Activated CD4-positive, alpha-beta T cell treated with anti-CD3 and anti-CD28 coated beads, Interleukin-2, amount 50 U/mL, for 1 hour (primary cell): ENCODE results near the gene GMEB2.

Source experiments
- DNase-seq: peaks from one replicate; pipeline ENCODE4 v3.0.0-alpha.2; 2020

The GMEB2 gene

DNA sequence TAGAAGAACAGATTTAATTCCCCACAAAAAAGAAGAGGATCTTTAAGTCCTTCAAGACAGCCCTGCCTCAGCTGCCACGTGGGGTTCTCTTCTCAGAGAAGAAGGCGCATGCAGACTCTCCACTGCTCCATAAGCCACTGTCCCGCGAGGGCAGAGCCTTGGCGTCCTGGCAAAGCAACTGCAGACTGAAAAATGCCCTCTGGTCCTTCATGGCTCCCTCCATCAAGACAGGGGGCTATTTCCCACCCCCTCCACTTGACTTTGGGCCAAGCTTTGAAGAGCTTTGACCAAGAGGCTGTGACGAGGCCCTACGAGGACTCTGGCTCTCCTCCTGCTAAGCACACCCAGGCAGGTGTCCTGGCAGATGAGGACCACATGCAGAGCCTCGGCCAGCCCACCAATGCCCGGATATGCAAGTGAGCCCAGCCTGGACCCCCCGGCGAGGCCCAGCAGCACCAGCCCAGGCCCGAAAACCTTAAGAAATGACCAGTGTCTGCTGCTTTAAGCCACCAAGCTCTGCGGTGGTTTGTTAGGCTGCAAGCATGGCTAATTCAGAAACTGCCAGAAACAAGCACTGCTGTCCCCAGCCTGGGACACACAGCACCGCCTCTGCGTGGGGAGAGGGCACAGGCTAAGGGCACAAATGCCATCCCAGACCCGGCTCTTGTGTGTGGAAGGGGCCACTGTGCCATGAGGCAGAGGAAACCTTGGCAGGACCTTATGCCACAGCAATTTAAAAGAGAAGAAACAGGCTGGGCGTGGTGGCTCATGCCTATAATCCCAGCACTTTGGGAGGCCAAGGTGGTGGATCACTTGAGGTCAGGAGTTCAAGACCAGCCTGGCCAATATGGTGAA, 16.1 kb downstream of the GMEB2 start:
- DNase-seq = no peak

DNA sequence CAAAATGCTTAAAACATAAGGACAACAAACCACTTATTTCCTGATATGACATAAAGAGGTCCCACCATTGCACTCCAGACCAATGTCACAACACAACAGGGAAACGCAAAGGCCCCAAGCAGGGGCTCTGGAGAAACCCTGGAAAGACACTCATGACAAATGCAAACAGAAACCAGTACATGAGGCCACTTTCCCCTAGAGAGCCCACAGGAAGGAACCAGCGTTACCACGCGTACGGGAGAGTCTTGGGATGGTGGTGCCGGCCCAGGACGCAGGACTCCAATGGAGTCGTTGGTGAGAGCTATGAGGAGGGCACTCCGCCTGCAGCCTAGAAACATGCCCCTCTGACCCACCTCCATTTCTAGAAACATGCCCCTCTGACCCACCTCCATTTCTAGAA, 20.2 kb downstream of the GMEB2 start:
- no peak for DNase-seq

DNA sequence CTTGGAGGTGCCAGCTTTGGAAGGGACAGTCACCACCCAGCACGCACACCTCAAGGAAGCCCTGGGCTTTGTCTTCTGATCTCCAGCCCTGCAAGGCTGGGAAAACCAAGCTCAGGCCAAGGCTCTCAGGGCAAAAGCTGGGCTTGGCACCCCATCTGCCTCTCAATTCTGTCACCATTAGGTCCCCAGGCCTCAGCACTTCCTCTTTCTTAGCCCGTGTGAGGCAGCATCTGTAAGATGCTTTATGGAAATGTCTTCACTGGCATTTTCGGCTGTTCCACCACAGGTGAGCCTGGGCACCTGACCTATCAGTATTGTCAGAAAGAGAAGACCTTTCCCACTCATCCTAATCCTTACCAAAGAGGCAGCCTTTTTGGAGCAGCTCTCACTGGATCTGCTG, 24.6 kb downstream of the GMEB2 start:
- no peak for DNase-seq

DNA sequence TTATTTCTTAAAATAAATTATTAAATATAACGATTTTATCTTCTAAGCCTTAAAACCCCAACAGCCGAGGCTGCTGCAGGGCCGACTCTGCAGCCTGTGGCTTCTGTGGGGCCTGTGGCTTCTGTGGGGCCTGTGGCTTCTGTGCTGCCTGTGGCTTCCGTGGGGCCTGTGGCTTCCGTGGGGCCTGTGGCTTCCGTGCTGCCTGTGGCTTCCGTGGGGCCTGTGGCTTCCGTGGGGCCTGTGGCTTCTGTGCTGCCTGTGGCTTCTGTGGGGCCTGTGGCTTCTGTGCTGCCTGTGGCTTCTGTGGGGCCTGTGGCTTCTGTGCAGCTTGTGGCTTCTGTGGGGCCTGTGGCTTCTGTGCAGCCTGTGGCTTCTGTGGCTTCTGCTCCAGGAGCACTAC, 25.2 kb downstream of the GMEB2 start:
- peak; percentile 31 for DNase-seq

DNA sequence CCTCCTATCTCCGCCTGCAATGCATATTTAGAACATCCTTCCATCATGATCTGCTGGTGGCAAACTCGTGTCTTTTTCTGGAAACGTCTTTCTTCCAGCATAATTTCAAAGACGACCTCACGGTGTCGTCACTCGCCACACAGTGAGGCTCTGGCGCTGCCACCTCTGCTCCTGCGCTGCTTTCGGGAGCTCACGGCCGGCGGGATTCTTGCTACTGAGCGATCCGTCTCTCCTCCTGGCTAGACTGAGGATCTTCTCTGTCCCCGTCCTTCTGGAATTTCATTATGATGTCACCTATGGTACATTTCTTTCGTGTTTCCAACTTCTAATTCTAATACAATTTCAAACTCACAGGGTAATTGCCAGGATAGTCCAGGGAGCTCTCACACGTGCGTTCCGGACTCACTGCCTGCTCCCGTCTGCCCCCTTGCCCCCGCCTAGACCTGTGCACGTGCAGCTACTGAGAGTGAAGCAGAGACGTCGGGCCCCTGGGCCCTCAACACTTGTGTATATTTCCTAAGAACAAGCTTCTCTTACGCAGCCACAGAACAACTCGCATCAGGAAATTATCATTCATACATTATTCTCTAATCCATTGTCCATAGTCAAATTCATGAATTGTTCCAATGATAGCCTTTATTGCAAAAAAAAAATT, 27.4 kb downstream of the GMEB2 start:
- no peak for DNase-seq

DNA sequence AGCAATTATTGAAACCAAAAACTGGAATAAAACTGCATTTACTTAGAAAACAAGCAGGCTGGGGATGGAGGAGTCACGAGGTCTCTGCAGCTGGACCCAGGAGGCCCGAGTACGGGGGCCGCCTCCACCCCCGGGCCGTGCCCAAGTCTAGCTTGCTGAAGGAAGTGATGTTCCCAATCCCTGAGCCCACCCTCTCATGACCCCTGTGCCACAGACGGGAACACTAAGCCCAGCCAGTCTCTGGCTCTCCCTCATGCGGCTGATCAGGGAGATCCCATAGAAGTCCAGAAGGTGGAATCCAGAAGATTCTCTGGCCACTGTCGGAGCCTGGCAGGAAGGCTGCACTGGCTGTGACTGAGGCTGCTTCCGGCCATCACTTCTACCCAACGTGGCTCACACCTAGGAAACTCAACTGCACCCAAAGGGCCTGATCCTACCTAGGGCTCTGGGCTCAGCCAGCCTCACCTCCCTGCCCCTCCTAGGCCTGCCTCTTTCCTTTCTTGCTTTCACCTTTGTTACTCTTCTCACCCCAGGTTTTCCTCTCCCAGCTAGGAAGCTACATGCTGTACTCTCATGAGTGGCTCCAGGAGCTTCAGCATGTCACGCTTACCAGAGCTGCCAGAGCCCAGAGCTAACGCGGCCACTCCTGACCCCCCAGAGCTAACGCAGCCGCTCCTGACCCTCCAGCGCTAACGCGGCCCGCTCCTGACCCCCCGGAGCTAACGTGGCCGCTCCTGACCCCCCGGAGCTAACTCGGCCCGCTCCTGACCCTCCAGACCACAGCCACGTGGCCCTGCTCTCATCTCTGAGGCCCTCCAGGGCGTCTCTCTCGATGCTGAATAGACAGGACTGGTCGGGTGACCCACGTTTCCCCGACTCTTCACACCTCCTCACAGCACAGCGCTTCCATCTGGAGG, 28.2 kb downstream of the GMEB2 start:
- no peak for DNase-seq

DNA sequence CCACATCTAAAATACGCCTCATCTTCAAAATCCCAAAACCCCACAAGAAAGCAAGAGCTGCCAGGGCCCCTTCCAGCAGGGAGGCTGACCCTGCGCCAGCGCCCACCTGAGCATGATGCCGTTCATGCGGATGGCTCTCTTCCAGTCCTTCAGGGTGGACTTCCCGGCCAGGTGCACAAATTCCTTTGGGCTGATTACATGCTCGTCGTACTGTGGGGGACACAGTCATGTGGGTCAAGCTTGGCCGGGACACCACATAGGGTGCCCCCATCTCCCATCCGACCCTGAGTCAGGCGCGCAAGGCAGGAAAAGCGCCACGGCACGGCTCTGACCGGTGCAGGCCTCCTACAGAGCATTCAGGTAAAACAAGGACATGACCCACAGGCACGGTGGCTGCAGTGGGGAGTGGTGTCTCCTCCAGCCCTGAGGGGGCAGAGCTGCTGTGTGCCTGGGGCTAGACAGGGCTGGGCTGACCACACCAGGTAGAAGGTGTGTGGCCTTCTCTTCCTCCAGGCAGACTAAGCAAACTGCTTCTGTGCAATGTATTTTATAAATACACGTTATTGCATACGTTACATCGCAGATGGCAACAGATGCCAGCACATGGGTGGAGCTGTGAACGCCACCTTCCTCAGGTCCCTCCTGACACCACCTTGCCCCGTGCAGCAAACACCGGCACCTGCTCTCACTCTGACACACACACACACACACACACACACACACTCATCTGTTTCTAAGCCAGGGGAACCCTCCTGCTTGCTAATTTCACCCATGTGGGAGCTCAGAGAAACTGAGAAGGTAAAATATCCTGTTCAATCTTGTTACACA, 29.0 kb downstream of the GMEB2 start:
- DNase-seq = no peak

DNA sequence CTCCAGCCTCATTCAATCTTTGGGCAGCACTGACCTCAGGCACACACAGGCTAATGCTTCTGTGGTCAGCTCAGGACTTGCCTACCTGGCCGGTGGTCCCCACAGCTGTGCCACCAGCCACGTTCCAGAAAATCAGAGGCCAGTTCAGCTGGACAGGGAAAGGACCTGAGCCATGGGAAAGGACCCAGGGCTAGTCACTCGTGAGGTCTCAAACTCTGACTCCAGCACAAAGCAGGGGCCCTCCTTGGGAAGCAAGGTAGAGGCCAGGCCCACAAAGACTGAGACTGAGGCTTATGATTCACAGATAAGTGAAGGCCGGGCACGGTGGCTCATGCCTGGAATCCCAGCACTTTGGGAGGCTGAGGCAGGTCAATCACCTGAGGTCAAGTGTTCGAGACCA, 30.5 kb downstream of the GMEB2 start:
- no peak for DNase-seq

DNA sequence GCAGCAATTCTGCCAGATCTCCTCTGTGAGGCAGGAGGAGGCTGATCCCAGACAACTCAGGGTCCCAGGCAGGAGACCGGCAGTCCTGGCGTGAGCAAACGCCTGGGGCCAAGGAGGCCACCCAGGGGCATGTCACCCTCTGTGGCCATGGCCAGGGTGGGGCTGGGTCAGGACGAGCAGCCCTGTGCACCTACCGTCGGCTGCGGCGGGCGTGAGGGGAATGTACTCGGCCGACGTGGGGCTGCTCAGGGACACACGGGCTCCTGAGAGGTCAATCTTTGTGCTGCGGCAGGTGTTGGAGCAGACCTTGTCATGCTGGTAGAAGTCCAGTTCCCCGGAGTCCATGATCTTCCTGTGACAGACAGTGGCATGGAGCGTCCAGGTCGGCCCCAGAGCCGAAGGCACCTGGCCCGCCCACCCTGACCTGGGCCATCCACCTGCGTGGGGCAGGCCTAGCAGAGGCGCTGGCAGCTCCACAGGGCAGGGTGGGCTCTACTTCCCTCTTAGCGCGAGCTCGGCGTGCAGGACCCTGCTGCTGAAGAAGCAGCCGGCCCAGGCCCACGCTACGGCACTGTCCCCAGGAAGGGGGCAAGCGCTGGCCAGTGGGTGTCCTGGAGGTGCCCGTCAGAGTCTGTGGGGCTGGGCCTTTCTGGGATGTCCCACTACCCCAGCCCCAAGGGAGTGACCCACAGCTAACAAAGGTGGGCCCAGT, 31.3 kb downstream of the GMEB2 start:
- no peak for DNase-seq

DNA sequence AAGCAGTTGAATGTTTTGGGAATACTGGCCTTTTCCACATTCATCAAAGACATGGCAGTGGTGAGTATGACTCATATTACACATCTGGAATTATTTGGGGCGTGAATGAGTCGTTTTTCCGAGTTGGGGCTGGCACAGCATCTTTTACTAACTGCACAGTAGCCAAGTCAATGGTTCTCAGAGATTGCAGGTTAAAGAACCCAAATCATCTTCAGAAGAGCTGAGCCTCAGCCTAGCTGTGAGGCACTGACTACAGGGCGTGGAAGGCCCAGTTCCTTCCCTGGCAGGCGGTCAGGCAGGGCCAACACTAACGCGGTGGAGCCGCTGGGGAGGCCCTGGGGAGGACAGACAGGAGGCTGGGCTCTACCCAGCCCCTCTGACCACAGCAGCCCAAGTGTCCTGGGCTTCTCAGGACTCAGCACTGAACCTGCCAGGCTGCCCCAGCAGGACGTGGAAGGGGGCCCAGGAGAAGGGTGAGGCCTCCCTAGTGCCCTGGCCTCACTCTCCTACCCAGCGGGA, 32.8 kb downstream of the GMEB2 start:
- DNase-seq = no peak

DNA sequence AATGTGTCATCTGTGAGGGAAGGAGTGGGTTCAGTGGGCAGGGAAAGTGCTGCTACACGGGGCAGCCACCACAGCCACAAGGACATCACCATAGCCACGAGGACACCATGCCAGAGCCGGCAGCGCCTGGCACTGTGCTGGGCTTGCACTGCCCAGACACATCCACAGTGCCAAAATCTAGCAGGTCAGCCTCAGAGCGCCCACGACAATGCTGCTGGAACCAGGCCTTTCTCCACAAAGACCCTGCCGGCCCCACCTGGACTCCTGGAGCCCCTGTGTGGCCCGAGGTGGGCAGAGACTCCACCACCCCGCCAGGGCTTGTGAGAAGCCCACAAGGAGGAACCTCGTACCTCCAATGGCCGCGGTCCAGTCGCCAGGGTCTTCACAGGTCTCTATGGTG, 34.2 kb downstream of the GMEB2 start:
- DNase-seq = no peak

DNA sequence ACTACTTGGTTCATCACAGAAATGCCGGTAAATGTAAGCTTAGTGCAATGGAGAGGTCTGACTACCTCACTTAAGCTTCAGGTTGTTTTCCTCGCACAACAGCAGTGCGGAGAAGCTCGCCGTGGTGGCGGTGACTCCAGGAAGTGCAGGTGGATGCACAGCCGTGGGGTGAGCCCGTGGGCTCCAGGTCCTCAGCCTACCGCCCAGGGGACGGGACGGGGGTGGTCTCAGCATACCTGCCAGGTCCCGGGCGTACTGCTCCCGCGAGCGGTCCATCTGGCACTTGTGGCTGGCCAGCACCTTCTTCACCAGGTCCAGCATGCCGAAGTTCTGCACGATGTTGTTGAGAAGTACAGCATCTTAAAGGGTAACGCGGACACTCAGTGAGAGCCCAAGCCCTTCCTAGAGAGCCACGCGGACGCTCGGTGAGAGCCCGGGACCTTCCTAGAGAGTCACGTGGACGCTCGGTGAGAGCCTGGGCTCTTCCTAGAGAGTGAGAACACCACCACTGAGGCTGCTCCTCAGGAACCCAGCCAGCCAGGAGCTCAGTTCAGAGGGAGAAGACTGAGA, 35.0 kb downstream of the GMEB2 start:
- no peak for DNase-seq

DNA sequence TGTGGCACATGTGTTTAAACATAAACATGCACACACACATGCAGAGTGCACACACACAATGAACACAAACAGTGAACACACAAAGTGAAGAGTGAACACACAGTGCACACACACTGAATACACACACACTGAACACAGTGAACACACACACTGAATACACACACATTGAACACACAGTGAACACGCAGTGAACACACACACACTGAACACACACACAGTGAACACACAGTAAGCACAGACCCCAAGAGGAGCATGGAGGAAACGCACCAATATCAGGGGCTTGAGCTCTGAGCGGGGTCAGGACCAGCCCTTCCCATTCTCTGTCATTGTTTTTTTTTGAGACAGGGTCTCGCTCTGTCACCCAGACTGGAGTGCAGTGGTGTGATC, 35.8 kb downstream of the GMEB2 start:
- no peak for DNase-seq

DNA sequence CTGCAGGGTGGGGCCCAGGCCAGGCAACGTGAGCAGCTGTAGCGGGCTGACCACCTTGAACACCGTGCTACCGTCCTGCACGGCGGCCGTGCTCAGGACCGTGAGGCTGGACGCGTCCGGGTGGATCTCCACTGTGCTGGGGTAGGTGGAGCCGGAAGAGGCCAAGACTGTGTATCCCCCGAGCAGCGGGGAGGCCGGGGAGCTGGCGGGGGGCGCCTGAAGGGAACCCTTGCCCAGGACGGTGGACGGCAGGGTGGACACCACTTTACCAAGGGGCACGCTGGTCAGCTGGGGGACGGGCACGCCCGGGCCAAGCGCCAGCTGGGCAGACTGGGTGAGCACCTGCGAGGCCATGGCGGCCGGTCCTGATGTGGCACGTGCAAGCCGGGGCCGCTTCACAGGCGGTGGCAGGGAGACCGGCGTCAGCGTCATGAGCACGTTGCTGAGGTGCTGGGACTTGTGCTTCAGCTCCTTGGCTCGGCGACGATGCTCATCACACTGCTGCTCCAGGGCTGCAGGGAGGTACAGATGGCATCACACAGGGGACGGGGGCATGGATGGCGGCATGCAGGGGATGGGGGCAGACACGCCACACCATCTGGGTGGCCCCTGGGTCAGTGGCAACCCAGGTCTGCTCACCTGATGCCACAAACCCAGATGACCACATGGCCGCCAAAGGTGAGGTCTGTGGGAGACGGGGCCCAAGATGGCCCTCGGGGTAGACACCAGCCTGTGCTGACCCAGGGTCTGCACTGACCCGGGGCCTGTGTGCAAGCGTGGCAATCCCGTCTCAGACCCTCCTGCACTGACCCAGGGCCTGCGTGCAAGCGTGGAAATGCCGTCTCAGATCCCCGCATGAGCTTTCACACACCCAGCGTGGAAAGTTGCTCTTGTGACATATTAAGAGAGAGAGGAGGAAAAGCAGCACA, 36.4 kb downstream of the GMEB2 start:
- no peak for DNase-seq

DNA sequence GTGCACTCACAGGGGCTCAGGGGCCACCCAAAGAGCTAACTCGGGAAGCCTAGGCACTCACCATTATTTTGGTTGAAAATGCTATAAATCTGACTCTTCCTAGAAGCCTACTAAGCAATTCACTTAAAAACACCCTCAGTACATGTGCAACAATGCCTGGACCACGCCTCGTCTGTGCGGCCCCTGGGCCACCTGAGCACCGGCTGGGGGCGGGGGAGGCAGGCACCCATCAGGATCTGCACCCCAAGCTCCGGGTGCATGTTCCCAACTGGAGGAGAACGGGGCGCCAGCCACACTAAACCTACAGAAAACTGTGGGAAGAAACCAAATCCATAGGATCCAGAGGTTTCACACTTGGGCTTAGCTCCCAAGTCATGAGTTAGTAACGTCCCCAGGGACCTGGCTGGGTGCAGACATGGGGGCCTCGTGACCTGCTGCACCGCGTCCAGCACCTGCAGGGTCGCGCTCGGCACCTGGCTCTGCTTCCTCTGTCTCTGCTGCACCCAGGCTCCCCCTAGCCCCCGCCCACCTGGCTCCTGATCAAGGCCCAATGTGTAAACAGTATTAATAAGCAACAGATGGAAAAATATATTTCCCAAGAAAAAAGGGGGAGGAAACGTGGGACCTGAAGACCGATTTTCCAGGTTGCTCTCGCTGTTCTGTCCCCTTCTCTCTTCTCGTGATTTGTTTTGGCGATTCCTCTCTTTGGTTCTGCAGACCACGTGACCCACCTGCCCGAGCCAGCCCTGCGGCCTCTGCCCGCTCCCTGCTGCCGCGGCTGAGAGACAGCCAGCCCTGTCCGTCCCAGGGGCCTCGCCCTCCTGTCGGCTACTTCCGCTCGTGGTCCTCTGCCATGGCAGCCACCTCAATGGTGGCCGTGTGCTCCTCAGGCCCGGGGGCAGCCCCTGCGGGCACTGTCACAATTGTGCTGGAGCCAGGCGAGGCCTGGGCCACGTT, 37.4 kb downstream of the GMEB2 start:
- no peak for DNase-seq

DNA sequence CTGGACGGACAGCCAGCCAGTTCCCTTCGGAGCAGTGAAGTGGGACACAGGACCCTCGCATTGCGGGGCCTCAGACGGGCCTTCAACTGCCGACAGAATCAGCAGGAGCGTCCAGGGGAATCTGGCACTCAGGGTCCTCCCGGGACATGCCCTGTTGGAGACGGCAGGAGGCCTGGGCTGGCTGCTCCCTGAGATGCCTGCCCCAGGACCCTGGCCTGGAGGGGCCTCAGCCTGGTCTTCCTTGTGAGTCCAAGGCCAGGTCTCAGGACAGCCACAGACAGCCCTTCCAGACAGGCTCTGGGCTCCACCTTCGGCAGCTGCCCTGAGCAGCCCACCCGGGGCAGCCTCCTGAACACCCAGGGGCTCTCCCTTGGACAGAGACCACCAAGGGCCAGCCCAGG, 38.3 kb downstream of the GMEB2 start:
- no peak for DNase-seq

DNA sequence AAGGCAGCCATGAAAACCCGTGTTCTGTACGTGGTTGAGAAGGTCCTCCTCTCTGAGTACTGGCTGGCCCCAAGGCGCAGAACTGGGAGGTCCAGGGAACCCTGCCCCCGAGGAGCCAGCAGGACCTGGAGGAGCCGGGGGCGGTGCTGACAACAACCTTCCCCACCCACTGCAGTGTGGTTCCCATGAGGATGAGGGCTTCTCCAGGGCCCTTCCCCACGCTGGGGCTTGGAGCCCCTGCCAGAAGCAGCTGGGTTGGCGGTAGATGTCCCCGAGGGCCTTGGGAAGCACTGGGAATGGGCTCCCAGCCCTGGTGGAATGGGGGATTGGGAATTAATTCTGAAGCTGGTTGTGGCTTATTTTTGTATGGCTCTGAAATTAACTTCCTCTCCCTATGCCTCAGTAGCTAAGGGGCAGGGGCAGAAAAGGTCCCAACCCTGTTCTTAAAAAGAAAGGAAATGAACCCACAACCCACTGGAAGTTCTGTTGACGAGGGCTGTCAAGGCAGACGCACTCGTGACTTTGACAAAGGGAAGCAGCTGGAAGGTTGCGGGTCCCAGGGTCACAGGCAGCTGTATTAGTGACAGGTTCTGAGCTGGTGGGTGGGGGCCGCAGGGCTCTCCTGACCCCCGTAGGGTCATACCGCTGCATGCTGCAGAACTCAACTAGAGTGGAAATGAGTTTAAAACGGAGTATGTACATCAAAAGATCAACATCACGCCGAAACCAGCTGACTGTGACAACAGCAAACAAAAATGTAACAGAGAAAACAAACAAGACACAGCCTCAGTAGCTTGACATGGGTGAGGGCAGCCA, 38.9 kb downstream of the GMEB2 start:
- no peak for DNase-seq

DNA sequence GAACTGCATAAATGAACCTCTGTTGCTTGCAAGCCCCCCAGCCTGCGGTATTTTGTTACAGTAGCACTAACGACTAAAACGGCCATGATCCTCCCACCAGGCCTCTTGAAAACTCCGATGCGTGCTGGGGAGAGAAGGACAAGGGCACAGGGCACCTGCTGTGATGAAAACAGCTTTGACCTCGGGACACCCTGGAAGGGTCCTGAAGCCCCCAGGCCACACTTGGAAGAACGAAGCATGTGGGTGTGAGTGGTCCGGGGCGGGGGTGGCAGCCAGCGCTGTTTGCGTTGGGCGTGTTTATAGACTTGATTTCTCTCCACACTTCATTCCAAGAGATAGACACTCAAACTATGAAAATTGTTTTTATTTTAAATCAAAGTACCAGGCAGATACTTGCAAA, 39.6 kb downstream of the GMEB2 start:
- DNase-seq = no peak
